Motor neuron (in vitro differentiated cells): ENCODE results near the gene NUDT12. TPM values are rescaled to one million over a fixed set of nuclear protein-coding genes. Genes with fewer than 3 reads are reported as not detected.
A peak's percentile ranks its signal among the peaks of the same experiment; 100 is the strongest.

ENCODE experiments used
- ATAC-seq, 8 experiments: fragments of 200-7000 bp; cut with Tn5 transposase; replicated peaks in 6 of 8; 2 replicates each; pipeline ENCODE4 v1.8.0; 2021; ENCODE audit warnings: mild to moderate bottlenecking in 8 of 8, moderate library complexity in 8 of 8
- H3K27ac ChIP-seq, 2 donors: fragments of 250-450 bp; sonication (Bioruptor Pico); 2 replicates each; pipeline ENCODE4 v1.9.0; 2021; ENCODE audit warnings: antibody characterized with exemption in 2 of 2, mild to moderate bottlenecking in 2 of 2, moderate library complexity in 1 of 2
- H3K4me1 ChIP-seq, 2 donors: fragments of 250-450 bp; sonication (Bioruptor Pico); replicated peaks in 1 of 2; 2 replicates each; pipeline ENCODE4 v1.6.1; 2021; ENCODE audit warnings: antibody characterized with exemption in 2 of 2, mild to moderate bottlenecking in 2 of 2, moderate library complexity in 1 of 2
- H3K4me3 ChIP-seq, 5 donors: fragments of 250-450 bp; sonication (Bioruptor Pico); 2 replicates each; pipeline ENCODE4 v1.9.0; 2021; ENCODE audit warnings: antibody characterized with exemption in 5 of 5, mild to moderate bottlenecking in 5 of 5, moderate library complexity in 4 of 5
- WGBS, 10 experiments: fragments of 450-650 bp; shearing (Covaris generic); methylation state at CpG; one replicate each; pipeline ENCODE4 v1.0.0; 2022; 5-methylcytosine and 5-hydroxymethylcytosine counted together
- in situ Hi-C, 9 experiments: fragments of 400-800 bp; cut with MboI; loops; one replicate each; pipeline ENCODE4 v1.15.0; 2021; ENCODE audit warnings: low sequenced_read_pairs in 9 of 9, low pct_unique_long_range_greater_than_20kb in 2 of 9; ENCODE audit not compliant: unreplicated experiment in 9 of 9
- total RNA-seq, 8 experiments: library from RNA; unstranded; fragments of 300-600 nt; gene quantifications; 2 replicates each; pipeline versions ENCODE4 v1.2.3 to v1.2.4, GENCODE V29; 2022

Gene NUDT12
- 10 to 100 TPM; 11.9 to 30.0 (median 18.7) TPM for total RNA-seq

- H3K4me3 ChIP-seq: peak within 1 kb of the TSS; percentile 67 to 99 (median 84)
- peaks cover 0 to 25% of the 10 kb centered on the region in 2 donors for H3K4me1 ChIP-seq
- peak within 1 kb of the TSS; percentile 87 to 97 for H3K27ac ChIP-seq
- ATAC-seq: peak; percentile 92 to 98 (median 96)
- 0 to 47% (median 2%) methylated on average over 2 to 12 of the region's 37 CpGs; no CpG with 5 or more reads in 4 of the 10 experiments for WGBS, 10 experiments
- in situ Hi-C loops: no loop called here
These were observed at the start of gene NUDT12 for GRCh38 chr5:103562453-103563157. Gene NUDT12, minus strand, starts transcription at chr5:103562789. Its CDS starts 2,541 bp downstream, at chr5:103560248.

- Histone ChIP-seq H3K4me1 (no peaks in the 10 kb centered on the region), H3K4me3 (no peak overlapping the region), H3K27ac (no peak overlapping the region)
- no peak for ATAC-seq
- in situ Hi-C loops: no loop called here
These were observed 44.8 kb upstream of the NUDT12 start for GRCh38 chr5:103607346-103607745.

GRCh38 chr5:103605277-103605676, 42.7 kb upstream of the NUDT12 start:
- in situ Hi-C loops: no loop called here
- no peak for ATAC-seq
- no peak overlapping the region for H3K27ac ChIP-seq
- H3K4me1 ChIP-seq: no peaks in the 10 kb centered on the region
- WGBS, 10 experiments: 20 to 100% (median 71%) methylated on average over 1 to 2 of the region's 2 CpGs; no CpG with 5 or more reads in 2 of the 10 experiments
- H3K4me3 ChIP-seq: no peak overlapping the region

GRCh38 chr5:103602438-103602837, 39.8 kb upstream of the NUDT12 start:
- no peak for ATAC-seq
- no peaks in the 10 kb centered on the region for H3K4me1 ChIP-seq

GRCh38 chr5:103601314-103601713, 38.7 kb upstream of the NUDT12 start:
- H3K27ac ChIP-seq: no peak overlapping the region
- in situ Hi-C loops: no loop called here
- 36 to 100% (median 96%) methylated on average over 1 to 3 of the region's 3 CpGs; no CpG with 5 or more reads in 2 of the 10 experiments for WGBS, 10 experiments
- no peaks in the 10 kb centered on the region for H3K4me1 ChIP-seq
- no peak for ATAC-seq
- no peak overlapping the region for H3K4me3 ChIP-seq

More at GRCh38 chr5:103602438-103602837, 39.8 kb upstream of the NUDT12 start:
- H3K27ac ChIP-seq: no peak overlapping the region
- H3K4me3 ChIP-seq: no peak overlapping the region
- in situ Hi-C loops: no loop called here

- H3K4me1 ChIP-seq: no peaks in the 10 kb centered on the region
- no peak overlapping the region for H3K4me3 ChIP-seq
- WGBS, 10 experiments: 0 to 100% (median 80%) methylated on average over 1 of the region's 1 CpG; no CpG with 5 or more reads in 1 of the 10 experiments
- H3K27ac ChIP-seq: no peak overlapping the region
- in situ Hi-C loops: no loop called here
- ATAC-seq: no peak
These were observed 37.5 kb upstream of the NUDT12 start for GRCh38 chr5:103600086-103600485.

- no peaks in the 10 kb centered on the region for H3K4me1 ChIP-seq
- ATAC-seq: no peak
- in situ Hi-C loops: loop anchor here in 1 of 9 experiments (25.0 kb wide), 1 partner anchor 588 kb away; no protein-coding TSS in a partner anchor
- H3K4me3 ChIP-seq: no peak overlapping the region
- no peak overlapping the region for H3K27ac ChIP-seq
- 0 to 100% (median 63%) methylated on average over 1 to 3 of the region's 3 CpGs; no CpG with 5 or more reads in 2 of the 10 experiments for WGBS, 10 experiments
These were observed 36.5 kb upstream of the NUDT12 start for GRCh38 chr5:103598997-103599566.

- WGBS, 10 experiments: 27 to 95% (median 76%) methylated on average over 1 to 3 of the region's 3 CpGs
- peaks cover 0 to 10% of the 10 kb centered on the region in 2 donors for H3K4me1 ChIP-seq
- ATAC-seq: no peak
- H3K4me3 ChIP-seq: no peak overlapping the region
- H3K27ac ChIP-seq: no peak overlapping the region
- in situ Hi-C loops: loop anchor here in 1 of 9 experiments (25.0 kb wide), 1 partner anchor 597 kb away; no protein-coding TSS in a partner anchor
These were observed 27.6 kb upstream of the NUDT12 start for GRCh38 chr5:103590221-103590620.

GRCh38 chr5:103589776-103590175, 27.2 kb upstream of the NUDT12 start:
- in situ Hi-C loops: loop anchor here in 1 of 9 experiments (25.0 kb wide), 1 partner anchor 598 kb away; no protein-coding TSS in a partner anchor
- peak overlapping the region in 1 of 2 donors; percentile 24 for H3K27ac ChIP-seq
- ATAC-seq: peak in 2 of 8 experiments; percentile 6 to 16
- 44 to 97% (median 86%) methylated on average over 1 to 3 of the region's 3 CpGs; no CpG with 5 or more reads in 2 of the 10 experiments for WGBS, 10 experiments
- H3K4me3 ChIP-seq: no peak overlapping the region
- peaks cover 0 to 10% of the 10 kb centered on the region in 2 donors for H3K4me1 ChIP-seq

GRCh38 chr5:103589357-103589756, 26.8 kb upstream of the NUDT12 start:
- in situ Hi-C loops: loop anchor here in 1 of 9 experiments (25.0 kb wide), 1 partner anchor 598 kb away; no protein-coding TSS in a partner anchor
- no peak overlapping the region for H3K27ac ChIP-seq
- 33 to 75% (median 48%) methylated on average over 1 to 3 of the region's 3 CpGs; no CpG with 5 or more reads in 1 of the 10 experiments for WGBS, 10 experiments
- peaks cover 0 to 10% of the 10 kb centered on the region in 2 donors for H3K4me1 ChIP-seq
- ATAC-seq: peak in 5 of 8 experiments; percentile 35 to 86 (median 78)
- no peak overlapping the region for H3K4me3 ChIP-seq

GRCh38 chr5:103587185-103587748, 24.7 kb upstream of the NUDT12 start:
- WGBS, 10 experiments: 0 to 52% (median 23%) methylated on average over 1 to 2 of the region's 2 CpGs
- ATAC-seq: peak in 4 of 8 experiments; percentile 33 to 73 (median 56)

GRCh38 chr5:103582364-103582763, 19.8 kb upstream of the NUDT12 start:
- WGBS, 10 experiments: 0 to 83% (median 59%) methylated on average over 1 to 2 of the region's 2 CpGs; no CpG with 5 or more reads in 2 of the 10 experiments
- peak in 3 of 8 experiments; percentile 37 to 56 (median 37) for ATAC-seq
- peaks cover 2% of the 10 kb centered on the region in 2 donors for H3K4me1 ChIP-seq
- in situ Hi-C loops: loop anchor here in 1 of 9 experiments (25.0 kb wide), 1 partner anchor 605 kb away; no protein-coding TSS in a partner anchor
- H3K4me3 ChIP-seq: no peak overlapping the region
- no peak overlapping the region for H3K27ac ChIP-seq

More at GRCh38 chr5:103587185-103587748, 24.7 kb upstream of the NUDT12 start:
- in situ Hi-C loops: loop anchor here in 1 of 9 experiments (25.0 kb wide), 1 partner anchor 600 kb away; no protein-coding TSS in a partner anchor
- Histone ChIP-seq H3K4me1 (peaks cover 2 to 12% of the 10 kb centered on the region in 2 donors), H3K4me3 (no peak overlapping the region), H3K27ac (no peak overlapping the region)

- no peak for ATAC-seq
- WGBS, 10 experiments: 43 to 100% (median 69%) methylated on average over 1 to 3 of the region's 3 CpGs; no CpG with 5 or more reads in 1 of the 10 experiments
- in situ Hi-C loops: no loop called here
These were observed 10.8 kb upstream of the NUDT12 start for GRCh38 chr5:103573411-103573810.

More at GRCh38 chr5:103573411-103573810, 10.8 kb upstream of the NUDT12 start:
- Histone ChIP-seq H3K4me1 (peaks cover 0 to 23% of the 10 kb centered on the region in 2 donors), H3K27ac (no peak overlapping the region), H3K4me3 (no peak overlapping the region)
